H1 (cell line): ENCODE results near the gene DCUN1D2.

ENCODE experiments used
- GABPA ChIP-seq: IDR thresholded peaks from 2 replicates; pipeline ENCODE4 v1.6.1; 2011; ENCODE audit warnings: mild to moderate bottlenecking, low read length, moderate library complexity, borderline replicate concordance; ENCODE audit not compliant: insufficient read depth
- SRF ChIP-seq: IDR thresholded peaks from 2 replicates; pipeline ENCODE4 v1.6.1; 2011; ENCODE audit warnings: mild to moderate bottlenecking, low read depth, low read length, moderate library complexity
- USF2 ChIP-seq: IDR thresholded peaks from 2 replicates; pipeline ENCODE4 v1.6.1; 2011; ENCODE audit warnings: low read length, improper control_type of control experiment

GRCh38 chr13:113499936-113500335, 9.4 kb upstream of the DCUN1D2 start:
- no peak for TF ChIP-seq GABPA
- no peak for TF ChIP-seq SRF
- TF ChIP-seq USF2, result no peak
